K562 (cell line): ENCODE measurements around the gene PPT2. TPM values are rescaled to one million over a fixed set of nuclear protein-coding genes. Genes with fewer than 3 reads are reported as not detected.

Source experiments
- BRF2 ChIP-seq: IDR thresholded peaks from 3 replicates; pipeline ENCODE4 v1.6.1; 2011; ENCODE audit warnings: borderline replicate concordance, mild to moderate bottlenecking; ENCODE audit not compliant: insufficient read length, insufficient read depth
- KAT7 ChIP-seq: sonication (generic); formaldehyde crosslinking; IDR thresholded peaks from 2 replicates; pipeline ENCODE4 v1.8.0; 2022; ENCODE audit warnings: missing genetic modification reagents, mild to moderate bottlenecking, borderline replicate concordance
- NFRKB ChIP-seq: fragments of 450-650 bp; IDR thresholded peaks from 2 replicates; pipeline ENCODE4 v1.6.1; 2016; ENCODE audit warnings: low read depth
- SMC3 ChIP-seq: conservative IDR thresholded peaks from 2 replicates; pipeline ENCODE4 v1.6.1; 2011; ENCODE audit warnings: low read depth, low read length, improper control_type of control experiment; ENCODE audit not compliant: insufficient read depth
- SRSF3 ChIP-seq: fragments of 200-400 bp; formaldehyde crosslinking; IDR thresholded peaks from 2 replicates; pipeline ENCODE4 v1.6.1; 2016; ENCODE audit warnings: mild to moderate bottlenecking, low read length, moderate library complexity; ENCODE audit not compliant: insufficient read depth
- ZNF143 ChIP-seq: sonication (generic); formaldehyde crosslinking; IDR thresholded peaks from 2 replicates; pipeline ENCODE4 v1.9.0; 2022; ENCODE audit warnings: mild to moderate bottlenecking, missing genetic modification reagents
- ZNF609 ChIP-seq: sonication (generic); formaldehyde crosslinking; IDR thresholded peaks from 2 replicates; pipeline ENCODE4 v1.8.1; 2023; ENCODE audit warnings: missing genetic modification reagents, mild to moderate bottlenecking, borderline replicate concordance
- polyA plus RNA-seq, 8 experiments: library from polyadenylated mRNA; depleted of rRNA in 4 of 8; stranded (reverse) in 5 of 8; unstranded in 3 of 8; fragments of >200 nt; fragmentation: Nextera tagmentation in 2 of 8; fragmentation: Illumina TruSeq in 1 of 8; extraction: Ambion mirVana in 2 of 8; extraction: Trizol in 1 of 8; gene quantifications; 2 replicates each; pipeline versions ENCODE4 v1.2.1 to v1.2.3, GENCODE V29; 2011 to 2014; ENCODE audit warnings: inconsistent platforms in 1 of 8, missing spikeins in 1 of 8
- total RNA-seq, 7 experiments: library from RNA; depleted of rRNA in 6 of 7; stranded (reverse); fragments of >200 nt in 6 of 7; fragmentation: Illumina TruSeq in 2 of 7; extraction: Trizol in 2 of 7; gene quantifications; 2 replicates each; pipeline versions ENCODE4 v1.2.1 to v1.2.3, GENCODE V29; 2011 to 2021; ENCODE audit warnings: low replicate concordance in 1 of 7

PPT2 gene
- total and polyA plus RNA-seq, 9 of the 15 experiments (the other 6 are each of a cell fraction or from before 2014, with no cell fraction given), result 27.4 to 98.8 (median 69.9) TPM

GRCh38 chr6:32116674-32117073 lies 37.3 kb upstream of the PPT2 start (continued):
- no peak for TF ChIP-seq ZNF609 (CRISPR knock-in tag)
- peak; percentile 48 for TF ChIP-seq SMC3
- TF ChIP-seq KAT7 (CRISPR knock-in tag), result no peak
- no peak for TF ChIP-seq NFRKB
- TF ChIP-seq ZNF143 (CRISPR knock-in tag), result no peak
- TF ChIP-seq SRSF3, result no peak
- TF ChIP-seq BRF2, result no peak
- TF ChIP-seq, all 486 proteins: peak for 6
